GM19099 (cell line): ENCODE data around the gene NDOR1.

Experiments
- POLR2A ChIP-seq: IDR thresholded peaks from 3 replicates; pipeline ENCODE4 v1.6.1; 2011; ENCODE audit warnings: low read depth; ENCODE audit not compliant: insufficient read length; ENCODE audit errors: extremely low read depth

NDOR1 gene

GRCh38 chr9:137217276-137218211 is 12.0 kb downstream of the NDOR1 start:
- TF ChIP-seq POLR2A: no peak

DNA sequence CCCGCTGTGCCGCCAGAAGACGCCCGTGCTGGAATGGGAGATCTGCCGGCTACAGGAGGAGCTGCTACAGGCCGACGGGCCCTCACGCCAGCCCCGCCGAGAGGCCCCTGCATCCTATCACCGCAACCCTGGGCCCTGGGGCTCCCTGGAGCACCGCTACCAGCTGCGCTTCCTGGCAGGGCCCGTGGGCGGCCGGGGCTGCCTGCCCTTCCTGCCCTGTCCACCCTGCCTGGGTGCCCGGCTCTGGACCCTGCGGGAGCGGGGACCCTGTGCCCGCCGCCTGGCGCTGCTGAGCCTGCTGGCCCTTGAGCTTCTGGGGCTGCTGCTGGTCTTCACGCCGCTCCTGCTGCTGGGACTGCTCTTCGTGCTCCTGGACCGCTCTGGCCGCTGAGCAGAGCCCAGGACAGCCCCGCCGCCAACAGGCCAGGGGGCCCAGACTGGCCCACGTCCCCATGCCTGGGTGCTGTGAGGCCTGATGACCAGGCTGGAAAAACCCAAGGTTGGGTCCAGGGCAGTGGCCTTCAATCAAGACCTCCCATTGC is 12.8 kb downstream of the NDOR1 start:
- no peak for TF ChIP-seq POLR2A

- TF ChIP-seq POLR2A: no peak
Observed at GRCh38 chr9:137218754-137219271, 13.3 kb downstream of the NDOR1 start.

DNA sequence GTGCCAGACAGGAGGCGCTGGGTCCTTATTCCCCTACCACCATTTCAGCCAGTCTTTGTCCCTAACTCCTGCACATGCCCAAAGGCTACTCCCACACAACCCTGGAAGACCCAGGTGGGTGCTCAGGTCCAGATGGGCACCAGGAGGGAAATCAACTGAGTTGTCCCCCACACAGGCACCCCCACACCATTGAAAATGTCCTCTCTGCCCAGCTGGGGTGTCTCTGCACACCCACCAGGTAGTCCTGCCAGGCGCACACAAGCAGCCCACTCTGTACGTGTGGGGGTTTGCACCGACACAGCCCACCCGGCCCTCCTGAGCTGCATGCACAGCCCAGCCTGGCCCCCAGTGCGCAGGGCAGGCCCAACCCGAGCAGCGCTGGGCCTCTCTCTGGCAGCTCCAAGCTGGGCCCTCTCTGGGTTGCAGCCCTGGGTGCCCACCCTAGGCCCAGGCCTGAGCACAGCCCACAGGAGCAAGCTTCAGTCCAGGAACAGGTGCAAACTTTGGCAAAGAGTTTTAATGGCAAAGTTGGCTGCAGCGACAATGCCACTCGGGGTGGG is 14.3 kb downstream of the NDOR1 start:
- TF ChIP-seq POLR2A: no peak

DNA sequence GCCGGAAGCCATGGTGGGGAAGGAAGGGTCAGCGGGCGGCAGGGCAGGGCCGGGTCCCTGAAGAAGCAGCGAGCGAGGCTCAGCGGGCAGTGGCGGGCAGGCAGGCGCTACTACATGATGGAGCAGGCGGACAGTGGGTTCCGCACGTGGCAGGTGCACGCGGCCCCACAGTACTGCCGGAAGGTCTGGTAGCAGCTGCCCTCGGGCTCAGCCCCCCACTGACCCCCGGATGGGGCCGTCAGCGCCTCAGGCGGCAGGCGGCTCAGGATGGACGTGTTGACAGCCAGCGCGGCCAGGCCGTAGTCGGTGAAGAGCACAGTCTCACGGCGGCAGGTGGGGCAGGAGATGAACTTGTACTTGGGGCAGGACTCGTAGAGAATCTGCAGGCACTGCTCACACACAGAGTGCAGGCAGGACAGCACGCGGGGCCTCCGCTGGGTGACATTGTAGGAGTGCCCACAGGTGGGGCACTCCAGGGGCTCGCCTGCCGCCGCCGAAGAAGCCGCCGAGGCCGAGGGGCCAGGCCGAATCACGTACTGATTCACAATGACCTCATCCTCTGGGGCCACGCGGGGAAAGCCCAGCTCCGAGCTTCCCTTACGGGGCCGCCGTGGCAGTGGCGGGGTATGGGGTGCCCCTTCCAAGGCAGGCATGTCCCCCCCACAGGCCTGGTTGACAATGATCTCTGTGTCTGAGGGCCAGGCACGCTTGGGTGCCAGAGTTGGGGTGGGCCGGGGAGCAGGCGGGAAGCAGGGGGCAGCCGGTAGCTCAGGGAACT is 15.0 kb downstream of the NDOR1 start:
- TF ChIP-seq POLR2A: no peak

DNA sequence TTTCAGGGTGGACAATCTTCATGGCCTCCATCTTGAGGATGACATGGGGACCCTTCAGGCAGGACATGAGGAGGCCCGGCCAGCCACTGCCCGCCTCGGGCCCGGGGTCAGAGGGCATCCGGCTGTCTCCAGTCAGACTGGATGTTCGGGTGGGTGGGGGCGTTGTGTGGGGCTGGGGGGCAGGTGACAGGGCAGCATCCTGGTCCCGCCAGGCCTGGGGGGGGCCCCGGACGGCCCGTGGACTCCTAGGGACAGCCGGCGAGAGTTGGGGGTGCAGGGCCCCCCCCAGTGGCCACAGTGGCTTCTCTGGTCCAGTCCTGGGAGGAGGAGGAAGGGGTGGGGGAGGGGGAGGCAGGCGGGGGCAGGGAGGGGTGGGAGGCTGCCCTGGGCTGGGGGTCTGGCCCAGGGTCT is 15.6 kb downstream of the NDOR1 start:
- no peak for TF ChIP-seq POLR2A

DNA sequence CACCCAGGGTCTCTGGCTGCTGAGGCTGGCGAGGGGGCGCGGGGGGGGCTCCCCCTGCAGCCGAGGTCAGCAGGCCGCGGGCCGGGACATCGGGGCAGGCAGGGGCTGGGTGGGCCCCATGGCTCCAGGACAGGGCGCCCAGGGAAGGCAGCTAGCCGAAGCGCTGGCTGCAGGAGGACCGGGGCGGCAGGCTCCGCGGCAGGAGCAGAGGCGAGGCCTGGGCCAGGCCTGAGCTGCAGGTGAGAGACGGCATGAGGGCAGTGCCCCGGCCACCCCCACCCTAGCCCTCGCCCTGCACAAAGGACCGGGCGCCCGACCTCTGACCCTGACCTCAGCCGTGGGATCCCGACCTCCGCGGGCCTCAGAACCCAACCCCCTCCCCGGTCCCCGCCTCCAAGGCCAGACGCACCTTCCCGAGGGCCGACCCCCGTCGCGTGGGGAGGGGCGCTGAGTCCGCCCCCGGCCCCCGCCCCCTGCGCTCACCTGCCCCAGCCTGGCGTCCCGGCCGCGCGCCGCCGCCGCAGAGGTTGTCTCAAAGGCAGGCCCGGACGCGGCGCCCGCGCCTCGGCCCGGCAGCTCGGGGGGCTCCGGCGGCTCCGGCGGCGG is 16.1 kb downstream of the NDOR1 start:
- TF ChIP-seq POLR2A: no peak

DNA sequence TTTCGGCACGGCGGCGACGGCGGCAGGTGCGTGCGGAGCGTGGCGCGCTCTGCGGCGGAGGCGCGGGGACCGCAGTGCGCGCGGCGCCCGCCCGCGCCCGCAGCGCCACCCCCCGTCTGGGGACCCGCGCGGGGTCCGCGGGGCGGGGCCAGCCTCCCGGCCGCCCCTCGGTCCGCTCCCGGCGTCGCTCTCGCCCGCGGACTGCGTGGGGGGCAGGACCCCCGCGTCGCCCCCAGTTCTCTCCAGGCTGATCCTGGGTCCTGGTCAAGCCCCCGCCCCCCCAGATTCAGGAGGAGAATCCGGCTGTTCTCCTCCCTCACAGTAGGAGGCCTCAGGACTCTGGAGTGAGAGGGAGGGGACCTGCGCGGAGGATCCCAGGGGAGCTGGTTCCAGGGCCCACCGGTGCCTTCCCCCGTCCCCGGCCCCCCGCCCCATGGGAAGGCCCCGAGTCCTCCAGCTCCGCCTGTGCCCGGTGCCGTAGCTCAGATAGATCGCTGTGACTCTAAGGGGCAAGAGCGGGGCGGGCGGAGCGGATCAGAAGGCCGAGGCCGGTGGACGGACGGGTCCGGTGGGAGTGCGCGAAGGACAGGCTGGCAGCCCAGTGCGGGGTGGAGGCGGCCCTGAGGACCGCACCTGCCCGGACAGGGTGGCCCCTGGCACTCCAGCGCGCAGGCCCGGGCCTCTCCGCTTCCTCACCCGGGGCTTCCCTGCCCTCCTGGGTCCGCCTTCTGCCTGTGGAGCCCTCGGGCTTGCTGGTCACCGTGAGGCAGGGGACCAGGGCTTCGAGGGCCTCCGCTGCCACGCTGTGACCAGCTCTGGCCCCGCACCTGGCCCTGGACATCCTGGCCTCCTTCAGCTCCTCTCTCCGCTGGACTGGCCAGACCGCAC is 16.9 kb downstream of the NDOR1 start, which contains the start of gene RNF208:
Gene RNF208 (minus strand): TSS at position 51 of the 888 bp plus-strand sequence. CDS start 1,028 bp downstream, outside the sequence.
- TF ChIP-seq POLR2A: no peak

DNA sequence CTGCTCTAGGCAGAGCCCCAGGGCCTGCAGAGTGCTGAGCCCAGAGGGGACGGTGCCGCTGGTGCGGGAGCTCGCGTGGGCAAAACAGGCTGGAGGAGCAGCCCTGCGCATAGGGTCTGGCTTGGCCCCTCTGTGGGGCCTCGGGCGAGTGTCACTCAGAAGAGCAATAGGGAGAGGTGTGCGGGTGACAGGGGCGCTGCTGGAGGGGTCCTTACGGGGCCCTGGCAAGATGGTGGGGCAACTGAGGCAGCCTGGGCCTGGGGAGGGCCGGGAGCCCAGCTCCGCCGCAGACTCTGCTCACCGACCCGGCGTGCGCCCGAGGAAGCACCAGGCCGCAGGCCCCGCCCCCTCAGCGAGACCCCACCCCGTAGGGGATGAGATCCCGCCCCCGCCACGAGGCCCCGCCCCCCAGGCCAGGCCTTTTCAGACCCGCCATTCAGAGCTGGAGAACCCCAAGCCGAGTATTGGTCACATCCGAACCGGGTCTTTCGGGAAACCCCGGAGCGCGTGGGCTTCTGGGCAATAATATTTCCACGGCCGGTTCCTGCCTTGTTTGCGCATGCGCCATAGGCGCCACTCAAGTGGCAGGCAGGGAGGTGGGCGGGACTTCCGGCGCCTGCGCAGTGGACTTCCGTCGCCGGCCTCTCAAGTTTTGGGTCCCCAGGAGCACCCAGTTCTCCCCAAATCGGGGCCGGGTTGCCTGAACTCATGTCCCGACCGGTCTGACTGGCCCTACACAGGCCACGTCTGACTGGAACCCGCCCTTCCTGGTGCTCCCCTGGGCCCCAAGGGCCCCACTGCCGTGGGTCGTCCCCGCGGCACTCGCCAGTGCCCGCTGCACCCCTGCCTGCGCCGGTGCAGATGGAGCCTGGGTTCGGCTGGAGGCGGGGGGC is 17.8 kb downstream of the NDOR1 start:
- peak; percentile 86 for TF ChIP-seq POLR2A

DNA sequence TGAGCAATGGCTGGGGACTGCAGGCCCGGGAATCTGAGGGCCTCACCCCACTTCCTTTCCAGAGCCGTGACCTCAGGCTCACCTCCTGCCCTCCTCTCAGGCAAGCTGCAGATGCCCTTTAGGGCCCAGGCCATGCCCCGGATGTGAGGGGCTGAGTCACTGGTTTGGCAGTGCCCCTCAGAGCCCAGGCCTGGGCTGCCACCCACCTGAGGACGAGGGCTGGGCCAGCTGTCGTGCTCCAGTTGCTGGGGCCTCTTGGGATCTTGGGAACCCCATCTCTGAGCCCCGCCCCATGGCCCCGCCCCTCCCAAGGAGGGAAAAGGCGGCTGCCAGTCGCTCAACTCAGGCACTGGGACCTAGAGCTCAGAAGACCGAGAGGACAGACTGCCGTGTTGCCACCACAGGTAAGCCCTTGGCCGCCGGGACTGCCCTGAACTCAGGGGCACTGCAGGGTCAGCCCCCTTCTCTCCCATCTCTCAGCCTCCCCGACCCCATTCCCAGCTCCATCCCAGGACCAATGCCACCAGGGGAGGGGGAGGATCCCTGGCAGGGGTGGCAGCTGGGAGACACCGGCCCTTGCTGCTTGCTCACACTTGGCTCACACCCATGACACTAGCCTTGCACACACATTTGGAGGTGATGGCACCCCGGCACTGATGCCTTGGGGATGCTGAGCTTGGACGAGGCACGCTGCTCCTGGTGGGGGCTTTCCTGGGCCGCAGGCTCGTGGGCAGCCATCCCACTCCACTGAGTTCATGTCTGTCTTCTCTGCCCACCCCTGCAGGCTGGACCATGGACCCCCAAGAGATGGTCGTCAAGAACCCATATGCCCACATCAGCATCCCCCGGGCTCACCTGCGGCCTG is 19.6 kb downstream of the NDOR1 start, which contains the start of gene CYSRT1:
Gene CYSRT1 (plus strand): TSS at position 345 of the 865 bp plus-strand sequence. CDS start 448 bp downstream, at position 793.
- no peak for TF ChIP-seq POLR2A

DNA sequence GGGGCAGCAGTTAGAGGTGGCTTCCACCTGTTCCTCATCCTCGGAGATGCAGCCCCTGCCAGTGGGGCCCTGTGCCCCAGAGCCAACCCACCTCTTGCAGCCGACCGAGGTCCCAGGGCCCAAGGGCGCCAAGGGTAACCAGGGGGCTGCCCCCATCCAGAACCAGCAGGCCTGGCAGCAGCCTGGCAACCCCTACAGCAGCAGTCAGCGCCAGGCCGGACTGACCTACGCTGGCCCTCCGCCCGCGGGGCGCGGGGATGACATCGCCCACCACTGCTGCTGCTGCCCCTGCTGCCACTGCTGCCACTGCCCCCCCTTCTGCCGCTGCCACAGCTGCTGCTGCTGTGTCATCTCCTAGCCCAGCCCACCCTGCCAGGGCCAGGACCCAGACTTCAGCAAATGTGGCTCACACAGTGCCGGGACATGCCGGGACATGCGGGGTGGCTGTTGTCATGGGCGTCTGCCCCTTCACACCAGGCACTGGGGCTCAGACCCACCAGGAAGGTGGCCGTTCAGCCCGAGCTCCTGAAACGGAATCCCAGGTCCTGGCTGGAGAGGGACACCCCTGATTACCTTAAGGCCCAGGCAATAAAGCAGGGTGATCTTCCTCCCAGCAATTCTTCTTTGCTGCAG is 20.3 kb downstream of the NDOR1 start:
- TF ChIP-seq POLR2A: no peak

DNA sequence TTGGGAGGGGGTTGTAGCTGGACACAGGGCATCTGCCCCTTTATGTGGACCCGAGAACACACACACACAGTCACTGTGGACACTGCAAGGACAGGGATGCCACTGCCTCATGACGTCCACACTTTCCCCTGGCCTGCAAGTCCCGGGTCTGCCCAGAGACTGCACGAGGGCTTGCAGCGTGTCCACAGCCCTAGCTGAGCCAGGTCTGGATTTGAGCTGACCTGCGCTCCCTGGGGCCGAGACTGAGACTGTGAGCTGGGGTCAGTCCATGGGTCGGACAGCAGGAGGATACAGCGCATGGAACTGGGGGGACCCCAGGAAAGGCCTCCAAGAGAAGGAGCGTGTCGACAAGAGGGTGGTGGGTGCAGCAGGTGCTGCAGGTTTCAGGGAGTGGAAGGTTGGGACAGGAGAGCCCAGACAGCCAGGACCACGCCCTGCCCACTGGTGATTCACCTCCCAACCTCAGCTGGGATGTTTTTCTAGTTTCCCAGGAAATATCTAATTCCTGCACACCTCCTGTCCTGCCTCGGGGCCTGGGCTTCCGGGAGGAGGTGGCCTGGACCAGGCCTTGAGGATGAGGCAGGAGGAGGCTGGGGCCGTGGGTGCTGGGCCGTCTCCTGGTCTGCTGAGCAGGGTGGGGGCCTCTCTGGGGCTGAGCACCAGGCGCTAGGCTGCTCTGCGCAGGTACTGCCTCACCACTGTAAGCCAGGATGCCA is 21.0 kb downstream of the NDOR1 start:
- no peak for TF ChIP-seq POLR2A
